ENCODE measurements around the gene KLHL15. TPM values are rescaled to one million over a fixed set of nuclear protein-coding genes. Genes with fewer than 3 reads are reported as not detected.

Gene KLHL15
- total and polyA plus RNA-seq, 2 of the 13 experiments (the other 11 are each of a cell fraction or from before 2014, with no cell fraction given), result 2.8 to 5.5 TPM

GRCh38 chrX:24054182-24055042, 27.4 kb upstream of the KLHL15 start, which contains the start of gene EIF2S3 (continued):
- TF ChIP-seq TCF7 (IDR thresholded peaks at IDR 0.05; ENCODE audit: low read depth), result no peak
- TF ChIP-seq, protein P1, sequence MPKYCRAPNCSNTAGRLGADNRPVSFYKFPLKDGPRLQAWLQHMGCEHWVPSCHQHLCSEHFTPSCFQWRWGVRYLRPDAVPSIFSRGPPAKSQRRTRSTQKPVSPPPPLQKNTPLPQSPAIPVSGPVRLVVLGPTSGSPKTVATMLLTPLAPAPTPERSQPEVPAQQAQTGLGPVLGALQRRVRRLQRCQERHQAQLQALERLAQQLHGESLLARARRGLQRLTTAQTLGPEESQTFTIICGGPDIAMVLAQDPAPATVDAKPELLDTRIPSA (CRISPR knock-in tag; IDR thresholded peaks at IDR 0.05; ENCODE audit: borderline replicate concordance), result no peak
- TF ChIP-seq NKX3-1 (CRISPR knock-in tag; IDR thresholded peaks at IDR 0.05), result no peak
- TF ChIP-seq, protein P2, sequence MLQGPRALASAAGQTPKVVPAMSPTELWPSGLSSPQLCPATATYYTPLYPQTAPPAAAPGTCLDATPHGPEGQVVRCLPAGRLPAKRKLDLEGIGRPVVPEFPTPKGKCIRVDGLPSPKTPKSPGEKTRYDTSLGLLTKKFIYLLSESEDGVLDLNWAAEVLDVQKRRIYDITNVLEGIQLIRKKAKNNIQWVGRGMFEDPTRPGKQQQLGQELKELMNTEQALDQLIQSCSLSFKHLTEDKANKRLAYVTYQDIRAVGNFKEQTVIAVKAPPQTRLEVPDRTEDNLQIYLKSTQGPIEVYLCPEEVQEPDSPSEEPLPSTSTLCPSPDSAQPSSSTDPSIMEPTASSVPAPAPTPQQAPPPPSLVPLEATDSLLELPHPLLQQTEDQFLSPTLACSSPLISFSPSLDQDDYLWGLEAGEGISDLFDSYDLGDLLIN (CRISPR knock-in tag; IDR thresholded peaks at IDR 0.05; ENCODE audit: borderline replicate concordance), result no peak
- TF ChIP-seq ZNF589 (CRISPR knock-in tag; conservative IDR thresholded peaks at IDR 0.05), result no peak
- TF ChIP-seq JUND (CRISPR knock-in tag; IDR thresholded peaks at IDR 0.05), result peak; percentile 26; the same call in 1 of the 2 replicates
- peak; percentile 57; the same call in 1 of the 2 replicates for TF ChIP-seq HOXA3 (CRISPR knock-in tag; IDR thresholded peaks at IDR 0.05)
- no peak for TF ChIP-seq TOE1 (CRISPR knock-in tag; IDR thresholded peaks at IDR 0.05)
- no peak for TF ChIP-seq NCOA5 (CRISPR knock-in tag; IDR thresholded peaks at IDR 0.05)
- TF ChIP-seq ADNP (CRISPR knock-in tag; IDR thresholded peaks at IDR 0.05), result no peak
- TF ChIP-seq, protein P3, sequence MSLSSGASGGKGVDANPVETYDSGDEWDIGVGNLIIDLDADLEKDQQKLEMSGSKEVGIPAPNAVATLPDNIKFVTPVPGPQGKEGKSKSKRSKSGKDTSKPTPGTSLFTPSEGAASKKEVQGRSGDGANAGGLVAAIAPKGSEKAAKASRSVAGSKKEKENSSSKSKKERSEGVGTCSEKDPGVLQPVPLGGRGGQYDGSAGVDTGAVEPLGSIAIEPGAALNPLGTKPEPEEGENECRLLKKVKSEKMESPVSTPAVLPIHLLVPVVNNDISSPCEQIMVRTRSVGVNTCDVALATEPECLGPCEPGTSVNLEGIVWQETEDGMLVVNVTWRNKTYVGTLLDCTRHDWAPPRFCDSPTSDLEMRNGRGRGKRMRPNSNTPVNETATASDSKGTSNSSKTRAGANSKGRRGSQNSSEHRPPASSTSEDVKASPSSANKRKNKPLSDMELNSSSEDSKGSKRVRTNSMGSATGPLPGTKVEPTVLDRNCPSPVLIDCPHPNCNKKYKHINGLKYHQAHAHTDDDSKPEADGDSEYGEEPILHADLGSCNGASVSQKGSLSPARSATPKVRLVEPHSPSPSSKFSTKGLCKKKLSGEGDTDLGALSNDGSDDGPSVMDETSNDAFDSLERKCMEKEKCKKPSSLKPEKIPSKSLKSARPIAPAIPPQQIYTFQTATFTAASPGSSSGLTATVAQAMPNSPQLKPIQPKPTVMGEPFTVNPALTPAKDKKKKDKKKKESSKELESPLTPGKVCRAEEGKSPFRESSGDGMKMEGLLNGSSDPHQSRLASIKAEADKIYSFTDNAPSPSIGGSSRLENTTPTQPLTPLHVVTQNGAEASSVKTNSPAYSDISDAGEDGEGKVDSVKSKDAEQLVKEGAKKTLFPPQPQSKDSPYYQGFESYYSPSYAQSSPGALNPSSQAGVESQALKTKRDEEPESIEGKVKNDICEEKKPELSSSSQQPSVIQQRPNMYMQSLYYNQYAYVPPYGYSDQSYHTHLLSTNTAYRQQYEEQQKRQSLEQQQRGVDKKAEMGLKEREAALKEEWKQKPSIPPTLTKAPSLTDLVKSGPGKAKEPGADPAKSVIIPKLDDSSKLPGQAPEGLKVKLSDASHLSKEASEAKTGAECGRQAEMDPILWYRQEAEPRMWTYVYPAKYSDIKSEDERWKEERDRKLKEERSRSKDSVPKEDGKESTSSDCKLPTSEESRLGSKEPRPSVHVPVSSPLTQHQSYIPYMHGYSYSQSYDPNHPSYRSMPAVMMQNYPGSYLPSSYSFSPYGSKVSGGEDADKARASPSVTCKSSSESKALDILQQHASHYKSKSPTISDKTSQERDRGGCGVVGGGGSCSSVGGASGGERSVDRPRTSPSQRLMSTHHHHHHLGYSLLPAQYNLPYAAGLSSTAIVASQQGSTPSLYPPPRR (CRISPR knock-in tag; IDR thresholded peaks at IDR 0.05; ENCODE audit: borderline replicate concordance), result no peak
- TF ChIP-seq TIGD3 (CRISPR knock-in tag; IDR thresholded peaks at IDR 0.05; ENCODE audit: borderline replicate concordance), result no peak
- no peak for TF ChIP-seq CBFB (CRISPR knock-in tag; IDR thresholded peaks at IDR 0.05)
- no peak for TF ChIP-seq IRX3 (CRISPR knock-in tag; IDR thresholded peaks at IDR 0.05; ENCODE audit: borderline replicate concordance, low read depth)
- TF ChIP-seq, protein P4, sequence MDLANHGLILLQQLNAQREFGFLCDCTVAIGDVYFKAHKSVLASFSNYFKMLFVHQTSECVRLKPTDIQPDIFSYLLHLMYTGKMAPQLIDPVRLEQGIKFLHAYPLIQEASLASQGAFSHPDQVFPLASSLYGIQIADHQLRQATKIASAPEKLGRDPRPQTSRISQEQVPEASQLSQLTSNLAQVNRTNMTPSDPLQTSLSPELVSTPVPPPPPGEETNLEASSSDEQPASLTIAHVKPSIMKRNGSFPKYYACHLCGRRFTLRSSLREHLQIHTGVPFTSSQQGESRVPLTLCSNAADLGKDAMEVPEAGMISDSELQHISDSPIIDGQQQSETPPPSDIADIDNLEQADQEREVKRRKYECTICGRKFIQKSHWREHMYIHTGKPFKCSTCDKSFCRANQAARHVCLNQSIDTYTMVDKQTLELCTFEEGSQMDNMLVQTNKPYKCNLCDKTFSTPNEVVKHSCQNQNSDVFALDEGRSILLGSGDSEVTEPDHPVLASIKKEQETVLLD (CRISPR knock-in tag; IDR thresholded peaks at IDR 0.05; ENCODE audit: low read depth), result peak; percentile 88
- no peak for TF ChIP-seq ZNF160 (CRISPR knock-in tag; IDR thresholded peaks at IDR 0.05)
- no peak for TF ChIP-seq ZNF740 (CRISPR knock-in tag; IDR thresholded peaks at IDR 0.05)
- TF ChIP-seq, protein P5, sequence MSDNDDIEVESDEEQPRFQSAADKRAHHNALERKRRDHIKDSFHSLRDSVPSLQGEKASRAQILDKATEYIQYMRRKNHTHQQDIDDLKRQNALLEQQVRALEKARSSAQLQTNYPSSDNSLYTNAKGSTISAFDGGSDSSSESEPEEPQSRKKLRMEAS (IDR thresholded peaks at IDR 0.05), result peak; percentile 76

All from HepG2 (cell line).